Measurements from ENCODE around the gene PELI3. TPM values are rescaled to one million over a fixed set of nuclear protein-coding genes. Genes with fewer than 3 reads are reported as not detected.

The PELI3 gene
- total and polyA plus RNA-seq, 8 donors = 0.58 to 11.2 (median 7.8) TPM

- H3K4me1 ChIP-seq = no peaks in the 10 kb centered on the region
- H3K36me3 ChIP-seq = peaks cover 26 to 98% (median 97%) of the 10 kb centered on the region in 4 donors
- H3K27me3 ChIP-seq = no peaks in the 10 kb centered on the region
- DNase-seq = no peak
- H3K4me3 ChIP-seq = no peak overlapping the region
- H3K27ac ChIP-seq = no peak overlapping the region
- H3K9me3 ChIP-seq = no peaks in the 10 kb centered on the region
- WGBS, 5 donors = 86 to 92% (median 88%) methylated on average over 13 to 14 of the region's 14 CpGs
- no peak for TF ChIP-seq POLR2A (IDR thresholded peaks at IDR 0.05)
- no peak for TF ChIP-seq EP300 (IDR thresholded peaks at IDR 0.05)
- no peak for TF ChIP-seq CTCF (IDR thresholded peaks at IDR 0.05)
- no peak for TF ChIP-seq POLR2AphosphoS5 (IDR thresholded peaks at IDR 0.05)
- intact Hi-C loops (cut with DNase I; ENCODE audit: low total_unique reads) = no loop called here
Measured at GRCh38 chr11:66494935-66495334, 28.2 kb downstream of the PELI3 start.

GRCh38 chr11:66495401-66495854, 28.7 kb downstream of the PELI3 start:
- WGBS, 5 donors = 87 to 98% (median 96%) methylated on average over 16 to 17 of the region's 17 CpGs
- no peak overlapping the region for H3K27ac ChIP-seq
- no peaks in the 10 kb centered on the region for H3K4me1 ChIP-seq
- H3K36me3 ChIP-seq = peaks cover 26 to 98% (median 98%) of the 10 kb centered on the region in 4 donors
- TF ChIP-seq POLR2AphosphoS5 (IDR thresholded peaks at IDR 0.05) = no peak
- TF ChIP-seq CTCF (IDR thresholded peaks at IDR 0.05) = no peak
- TF ChIP-seq POLR2A (IDR thresholded peaks at IDR 0.05) = no peak
- TF ChIP-seq EP300 (IDR thresholded peaks at IDR 0.05) = no peak
- H3K27me3 ChIP-seq = no peaks in the 10 kb centered on the region
- no peak overlapping the region for H3K4me3 ChIP-seq
- no peak for DNase-seq
- no peaks in the 10 kb centered on the region for H3K9me3 ChIP-seq
- intact Hi-C loops (cut with DNase I; ENCODE audit: low total_unique reads) = no loop called here

- no peak for DNase-seq
- Histone ChIP-seq H3K27ac (no peak overlapping the region), H3K9me3 (no peaks in the 10 kb centered on the region), H3K4me1 (no peaks in the 10 kb centered on the region), H3K36me3 (peaks cover 26 to 99% (median 95%) of the 10 kb centered on the region in 4 donors), H3K27me3 (no peaks in the 10 kb centered on the region), H3K4me3 (no peak overlapping the region)
- TF ChIP-seq CTCF (IDR thresholded peaks at IDR 0.05) (no peak), EP300 (IDR thresholded peaks at IDR 0.05) (no peak), POLR2A (IDR thresholded peaks at IDR 0.05) (no peak)
- 96 to 99% (median 97%) methylated on average over 3 to 16 of the region's 16 CpGs for WGBS, 5 donors
- intact Hi-C loops (cut with DNase I; ENCODE audit: low total_unique reads) = no loop called here
Measured at GRCh38 chr11:66497206-66497605, 30.5 kb downstream of the PELI3 start.

- intact Hi-C loops (cut with DNase I; ENCODE audit: low total_unique reads) = no loop called here
- Histone ChIP-seq H3K36me3 (peaks cover 17 to 99% (median 93%) of the 10 kb centered on the region in 4 donors), H3K4me1 (no peaks in the 10 kb centered on the region), H3K27me3 (no peaks in the 10 kb centered on the region), H3K9me3 (no peaks in the 10 kb centered on the region), H3K27ac (no peak overlapping the region), H3K4me3 (no peak overlapping the region)
- no peak for DNase-seq
- 88 to 93% (median 89%) methylated on average over 5 of the region's 5 CpGs for WGBS, 5 donors
- no peak for TF ChIP-seq CTCF (IDR thresholded peaks at IDR 0.05)
Measured at GRCh38 chr11:66498506-66498905, 31.8 kb downstream of the PELI3 start.

Measured in stomach (tissue), 9 donors.